G401.6 (cell line): ENCODE results near the gene BEST4.
"Not testable (repeated sequence)": the region's sequence is repeated elsewhere in the genome, so short reads cannot be mapped to it uniquely, and the experiment has no call there.

Experiments used
- FAIRE-seq: peaks from 2 replicates; lab custom pipeline; 2012; peaks lifted over from hg19 to GRCh38; lab: Jason Lieb, UNC

The BEST4 gene

DNA sequence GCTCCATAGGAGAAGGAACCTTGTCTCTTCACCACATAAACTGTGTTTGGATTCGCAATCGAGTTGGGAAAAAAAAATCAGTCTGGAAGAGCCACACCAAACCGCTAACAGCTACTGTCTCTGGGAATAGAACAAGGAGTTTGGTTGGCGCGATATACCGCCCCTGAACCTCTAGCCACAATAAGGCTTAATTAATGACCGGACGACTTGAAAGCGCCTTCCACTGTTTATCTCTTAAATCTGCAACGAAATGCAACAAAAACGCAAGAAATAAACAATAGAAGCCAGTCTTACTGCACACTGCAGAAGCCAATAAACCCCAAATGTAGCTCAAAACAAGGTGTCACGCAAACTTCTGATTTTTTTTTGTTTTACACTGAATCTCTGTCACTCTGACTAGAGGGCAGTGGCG is 31.2 kb upstream of the BEST4 start:
- no peak for FAIRE-seq

DNA sequence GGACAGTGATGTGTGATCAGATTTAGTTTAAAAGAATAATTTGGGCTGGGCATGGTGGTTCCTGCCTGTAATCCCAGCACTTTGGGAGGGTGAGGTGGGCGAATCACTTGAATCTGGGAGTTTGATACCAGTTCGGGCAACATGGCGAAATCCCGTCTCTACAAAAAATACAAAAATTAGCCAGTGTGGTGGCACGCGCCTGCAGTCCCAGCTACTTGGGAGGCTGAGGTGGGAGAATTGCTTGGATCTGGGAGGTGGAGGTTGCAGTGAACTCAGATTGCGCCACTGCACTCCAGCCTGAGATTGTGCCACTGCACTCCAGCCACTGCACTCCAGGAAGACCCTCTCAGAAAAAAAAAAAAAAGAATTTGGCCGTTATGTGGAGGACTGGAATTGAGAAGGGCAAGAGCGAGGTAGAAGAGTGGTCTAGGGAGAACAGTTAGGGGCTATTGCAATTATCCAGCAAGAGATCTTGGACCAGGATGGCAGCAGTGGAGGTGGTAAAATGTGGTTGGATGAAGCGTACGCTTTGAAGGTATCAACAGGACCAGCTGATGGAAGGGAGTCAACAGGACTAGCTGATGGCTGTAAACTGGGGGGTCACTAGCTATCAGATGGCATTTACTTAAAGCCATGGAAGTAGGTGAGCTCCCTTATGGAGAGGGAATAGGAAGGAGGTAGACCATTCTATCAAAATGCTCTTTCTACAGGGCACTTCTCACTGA is 30.0 kb upstream of the BEST4 start:
- no peak for FAIRE-seq

DNA sequence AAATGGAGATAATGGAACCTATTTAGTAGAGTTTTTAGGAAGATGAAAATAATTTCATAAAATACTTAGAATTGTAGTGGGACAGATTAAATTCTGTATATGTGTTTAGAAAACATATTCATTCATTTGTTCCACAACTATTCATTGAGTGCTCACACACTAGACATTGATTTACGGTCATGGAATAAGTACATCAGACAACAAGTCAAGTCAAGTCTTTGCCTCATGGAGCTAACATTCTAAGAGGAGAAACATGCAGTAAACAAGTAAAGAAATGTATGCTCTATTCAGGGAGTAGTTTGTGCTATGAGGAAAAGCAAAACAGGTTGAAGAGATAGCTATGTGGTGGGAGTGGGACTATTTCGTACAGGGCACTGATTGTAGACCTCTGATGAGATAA is 29.3 kb upstream of the BEST4 start:
- FAIRE-seq = no peak

DNA sequence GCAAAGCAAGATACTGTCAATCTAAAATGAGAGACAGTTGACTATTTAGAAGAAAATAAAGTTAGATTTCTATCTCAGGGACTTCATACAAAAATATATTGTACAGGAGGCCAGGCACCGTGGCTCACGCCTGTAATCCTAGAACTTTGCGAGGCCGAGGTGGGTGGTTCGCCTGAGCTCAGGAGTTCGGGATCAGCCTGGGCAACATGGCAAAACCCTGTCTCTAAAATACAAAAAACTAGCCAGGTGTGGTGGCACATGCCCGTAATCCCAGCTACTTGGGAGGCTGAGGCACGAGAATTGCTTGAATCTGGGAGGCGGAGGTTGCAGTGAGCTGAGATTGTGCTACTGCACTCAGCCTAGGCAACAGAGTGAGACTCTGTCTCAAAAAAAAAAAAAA is 28.0 kb upstream of the BEST4 start:
- not testable (repeated sequence) for FAIRE-seq

DNA sequence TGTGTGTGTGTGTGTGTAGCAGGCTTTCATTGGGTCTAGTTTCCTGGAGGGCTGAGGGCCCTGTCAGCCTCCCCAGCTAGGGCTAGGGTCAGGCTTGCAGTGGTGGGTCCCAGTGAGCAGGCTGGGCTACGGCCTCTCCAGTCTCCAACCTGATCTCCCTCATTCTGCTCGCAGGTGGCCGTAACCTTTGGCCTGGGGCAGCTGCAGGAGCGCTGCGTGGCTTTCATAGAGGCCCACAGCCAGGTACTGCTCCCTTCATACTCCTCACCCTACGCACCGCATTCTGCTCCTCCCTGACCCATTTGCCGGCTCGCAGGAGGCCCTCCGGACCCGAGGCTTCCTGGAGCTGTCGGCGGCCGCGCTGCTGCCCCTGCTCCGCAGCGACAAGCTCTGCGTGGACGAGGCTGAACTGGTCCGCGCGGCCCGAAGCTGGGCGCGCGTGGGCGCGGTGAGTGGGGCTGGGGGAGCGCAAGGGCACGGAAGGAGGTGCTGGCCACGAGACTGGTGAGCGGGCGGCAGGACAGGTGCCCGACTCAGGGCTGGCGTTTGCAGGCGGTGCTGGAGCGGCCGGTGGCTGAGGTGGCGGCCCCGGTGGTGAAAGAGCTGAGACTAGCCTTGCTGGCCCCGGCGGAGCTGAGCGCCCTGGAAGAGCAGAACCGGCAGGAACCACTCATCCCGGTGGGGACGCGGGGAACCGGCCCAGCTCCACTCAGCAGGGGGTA is 25.0 kb upstream of the BEST4 start:
- no peak for FAIRE-seq

DNA sequence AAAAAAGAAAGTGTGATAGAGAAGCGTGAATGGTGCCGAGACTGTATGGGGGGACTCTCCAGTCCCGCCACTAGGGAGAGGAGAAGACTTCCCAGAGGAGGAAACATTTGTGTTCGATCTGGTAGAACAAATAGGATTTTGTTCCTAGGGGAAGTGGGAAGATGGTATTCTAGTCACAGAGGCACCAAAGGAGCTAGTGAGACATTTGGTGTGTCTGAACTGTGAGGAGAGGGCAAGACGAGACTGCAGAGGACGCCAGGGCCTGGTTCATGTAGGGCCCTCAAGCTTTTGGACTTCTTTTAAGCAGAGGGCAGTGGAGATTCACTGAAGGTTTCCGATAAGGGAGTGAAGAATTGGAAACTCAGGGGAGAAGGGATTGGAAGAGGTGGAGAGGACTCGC is 23.3 kb upstream of the BEST4 start:
- FAIRE-seq = no peak

DNA sequence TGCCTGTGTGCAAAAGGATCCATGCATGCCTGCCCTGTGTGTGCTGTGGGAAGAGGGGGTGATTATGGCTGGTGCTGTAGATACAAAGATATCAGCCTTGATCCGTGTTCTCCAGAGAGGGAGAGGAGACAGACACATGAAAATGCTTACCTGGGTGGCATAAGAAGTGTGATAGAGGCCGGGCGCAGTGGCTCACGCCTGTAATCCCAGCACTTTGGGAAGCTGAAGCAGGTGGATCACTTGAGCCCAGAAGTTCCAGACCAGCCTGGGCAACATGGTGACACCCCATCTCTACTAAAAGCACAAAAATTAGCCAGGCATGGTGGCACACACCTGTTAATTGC is 22.8 kb upstream of the BEST4 start:
- FAIRE-seq = not testable (repeated sequence)

DNA sequence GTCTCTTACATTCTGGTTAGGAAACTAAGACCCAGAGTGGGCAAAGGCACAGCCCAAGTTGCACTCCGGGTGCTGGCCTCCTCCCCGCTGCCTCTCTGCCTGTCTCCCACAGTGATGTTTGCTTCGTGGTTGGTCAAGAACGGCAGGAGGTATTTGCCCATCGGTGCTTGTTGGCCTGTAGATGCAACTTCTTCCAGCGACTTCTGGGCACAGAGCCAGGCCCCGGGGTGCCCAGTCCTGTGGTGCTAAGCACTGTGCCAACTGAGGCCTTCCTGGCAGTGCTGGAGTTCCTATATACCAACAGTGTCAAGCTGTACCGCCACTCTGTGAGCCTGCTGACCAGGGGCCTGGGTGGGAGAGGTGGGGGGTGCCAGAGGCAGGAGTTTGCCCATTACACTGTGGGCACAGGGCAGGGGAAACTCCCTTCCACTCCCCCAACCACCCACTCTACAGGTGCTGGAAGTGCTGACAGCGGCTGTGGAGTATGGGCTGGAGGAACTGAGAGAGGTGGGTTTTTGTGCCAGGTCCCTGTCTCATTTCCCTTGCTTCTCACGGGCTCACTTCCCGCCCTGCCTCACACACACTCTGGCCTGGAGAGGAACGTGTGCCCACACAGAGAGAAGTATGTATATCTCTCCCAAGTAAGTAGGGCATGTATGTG is 22.3 kb upstream of the BEST4 start:
- no peak for FAIRE-seq

DNA sequence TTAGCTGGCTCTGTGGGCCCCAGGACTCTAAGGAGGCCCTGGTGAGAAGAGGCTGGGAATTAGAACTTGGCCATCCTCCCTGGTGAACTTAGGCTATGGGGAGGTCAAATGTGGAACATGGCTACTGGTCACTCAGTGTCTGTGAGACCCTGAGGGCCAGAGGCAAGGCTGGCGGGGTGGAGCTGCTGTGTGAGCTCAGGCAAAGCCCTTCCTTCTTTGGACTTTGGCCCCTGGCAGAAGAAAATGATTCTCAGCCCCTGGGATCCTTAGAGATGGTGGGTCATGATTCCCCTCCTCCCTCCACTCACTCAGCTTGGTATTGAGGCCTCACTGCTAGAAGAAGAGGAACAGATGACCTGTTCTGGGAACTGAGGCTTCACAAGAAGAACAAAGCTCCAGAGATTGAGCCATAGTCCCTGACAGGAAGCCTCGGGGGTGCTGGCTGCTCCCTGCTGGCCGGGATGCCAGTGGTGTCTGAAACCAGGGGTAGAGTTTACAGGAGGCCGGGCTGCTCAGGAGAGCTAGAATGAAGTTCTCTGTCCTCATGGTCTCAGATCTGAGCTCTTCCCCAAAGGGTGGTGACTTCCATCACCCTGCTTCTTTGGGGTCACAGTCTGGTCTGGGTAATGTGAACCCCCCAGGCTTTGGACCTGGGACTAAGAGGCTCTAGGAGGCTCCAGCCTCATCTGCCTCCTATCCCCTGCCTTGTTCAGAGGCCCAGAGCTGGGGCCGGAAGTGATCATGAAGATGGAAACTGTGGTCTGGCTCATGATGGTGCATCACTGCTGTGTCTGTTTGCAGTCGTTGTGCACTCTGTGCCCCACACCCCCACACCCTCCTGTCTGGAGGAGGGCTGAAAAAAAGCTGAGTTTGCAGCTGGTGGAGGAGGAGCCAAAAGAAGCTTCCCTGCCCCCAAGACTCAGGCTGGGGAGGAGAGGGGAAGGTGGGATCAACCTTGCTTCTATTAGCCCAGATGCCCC is 21.3 kb upstream of the BEST4 start:
- FAIRE-seq = no peak

DNA sequence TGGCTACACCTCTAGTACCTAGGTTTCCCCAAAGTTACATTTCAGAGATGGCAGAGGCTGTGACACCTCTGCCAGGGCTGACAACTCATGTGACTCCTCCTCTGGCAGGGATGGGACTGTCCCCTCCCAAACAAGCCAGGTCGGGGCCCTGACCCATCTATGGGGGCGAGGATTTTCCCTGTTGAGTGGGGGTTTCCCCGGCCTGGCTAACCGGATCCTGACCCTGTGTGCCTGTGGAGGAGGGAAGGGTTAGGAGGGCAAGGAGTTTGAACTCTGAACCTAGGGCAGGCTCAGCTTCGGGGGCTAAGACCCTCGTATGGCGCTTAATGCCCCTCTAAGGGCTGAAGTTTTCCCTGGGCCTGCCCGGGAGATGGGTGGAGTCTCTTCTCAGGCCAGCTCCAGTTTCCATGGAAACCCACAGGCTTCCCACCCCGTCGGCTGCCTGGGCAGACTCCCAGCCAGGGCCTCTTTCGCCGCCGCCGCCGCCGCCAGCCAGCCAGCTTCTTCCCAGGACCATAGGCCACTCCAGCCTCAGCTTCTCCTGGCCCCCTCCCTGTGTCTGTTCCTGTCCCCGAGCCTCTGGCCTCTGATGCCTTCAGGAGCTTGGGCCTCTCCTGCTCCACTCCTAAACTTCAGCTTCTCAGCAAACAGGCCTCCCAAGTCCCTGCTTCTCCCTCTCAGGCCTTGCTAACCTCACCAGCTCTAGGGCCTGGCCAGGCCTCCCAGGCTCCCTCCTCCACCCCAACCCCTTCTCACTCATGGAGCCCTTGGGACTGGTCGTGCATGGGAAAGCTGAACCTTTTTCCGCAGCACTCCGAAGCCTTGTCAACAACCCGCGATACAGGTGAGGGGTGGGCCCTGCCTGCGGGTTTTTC is 20.3 kb upstream of the BEST4 start, which contains the start of gene BTBD19:
Gene BTBD19 (plus strand): TSS at position 461 of the 875 bp plus-strand sequence. CDS start 298 bp downstream, at position 759.
- FAIRE-seq = peak; percentile 72

DNA sequence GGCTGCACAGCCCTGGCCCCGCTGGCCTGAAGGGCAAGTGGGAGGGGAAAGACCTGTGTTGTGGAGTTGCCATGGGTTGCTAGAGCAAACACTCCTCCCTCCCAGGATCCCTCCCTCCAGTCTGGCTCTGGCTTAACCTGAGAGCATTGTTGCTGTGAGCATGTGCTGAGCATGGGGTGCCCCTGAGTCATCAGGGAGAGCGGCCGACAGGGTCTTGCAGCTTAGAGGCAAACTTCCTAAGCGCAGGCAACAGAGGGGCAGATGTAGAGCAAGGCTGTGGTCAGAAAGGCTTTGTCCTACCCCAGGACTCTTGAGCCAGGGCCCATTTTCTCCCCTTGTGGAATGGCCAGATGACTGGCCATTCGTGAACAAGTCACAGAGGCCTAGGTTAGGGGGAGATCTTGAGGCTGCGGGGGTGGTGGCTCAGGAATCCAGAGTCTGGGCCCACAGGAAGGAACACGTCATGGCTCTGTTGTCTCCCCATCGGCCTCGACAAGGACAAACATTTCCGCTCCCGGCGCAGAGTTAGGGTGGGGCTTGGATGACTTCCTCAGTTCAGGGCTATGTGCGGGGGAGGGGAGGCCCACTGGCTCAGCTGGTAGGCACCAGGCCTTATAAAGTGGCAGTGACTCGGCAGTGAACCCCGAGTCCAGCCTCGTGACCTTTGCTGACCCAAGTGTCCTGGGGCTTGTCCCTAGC is 19.5 kb upstream of the BEST4 start:
- FAIRE-seq = peak; percentile 98

DNA sequence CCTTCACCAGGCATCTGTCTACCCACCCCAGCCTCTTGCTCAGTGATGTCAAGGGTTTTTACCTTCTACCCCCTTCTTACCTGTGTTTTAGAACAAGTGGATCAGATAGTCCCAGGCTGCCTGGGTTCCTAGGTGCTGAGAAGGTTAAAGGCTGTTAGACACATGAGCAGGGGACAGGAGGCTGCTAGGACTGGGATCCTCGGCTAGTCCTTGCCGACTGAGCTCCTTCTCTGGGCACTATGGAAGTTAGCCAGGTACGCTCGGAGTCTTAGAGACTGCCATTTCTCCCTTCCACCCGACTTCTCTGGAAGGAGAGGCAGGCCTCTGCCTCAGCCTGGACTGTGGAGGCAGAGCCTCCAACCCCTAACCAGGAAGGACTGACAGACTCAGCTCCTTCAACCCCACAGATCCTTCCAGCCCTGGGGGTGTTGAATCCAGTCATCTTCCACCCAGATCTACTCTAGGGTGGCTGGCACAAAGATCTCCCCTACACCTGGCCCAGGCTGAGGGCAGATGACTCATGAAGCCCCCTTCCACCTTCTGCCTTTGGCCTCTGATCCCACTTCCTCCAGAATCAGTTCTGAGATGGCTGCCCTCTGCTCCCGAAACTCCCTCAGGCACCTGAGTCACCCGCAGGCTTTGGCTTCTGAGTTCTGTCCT is 18.9 kb upstream of the BEST4 start, which contains the start of gene DYNLT4:
Gene DYNLT4 (minus strand): TSS at position 648 of the 660 bp plus-strand sequence. CDS start 683 bp downstream, outside the sequence.
- FAIRE-seq = no peak

DNA sequence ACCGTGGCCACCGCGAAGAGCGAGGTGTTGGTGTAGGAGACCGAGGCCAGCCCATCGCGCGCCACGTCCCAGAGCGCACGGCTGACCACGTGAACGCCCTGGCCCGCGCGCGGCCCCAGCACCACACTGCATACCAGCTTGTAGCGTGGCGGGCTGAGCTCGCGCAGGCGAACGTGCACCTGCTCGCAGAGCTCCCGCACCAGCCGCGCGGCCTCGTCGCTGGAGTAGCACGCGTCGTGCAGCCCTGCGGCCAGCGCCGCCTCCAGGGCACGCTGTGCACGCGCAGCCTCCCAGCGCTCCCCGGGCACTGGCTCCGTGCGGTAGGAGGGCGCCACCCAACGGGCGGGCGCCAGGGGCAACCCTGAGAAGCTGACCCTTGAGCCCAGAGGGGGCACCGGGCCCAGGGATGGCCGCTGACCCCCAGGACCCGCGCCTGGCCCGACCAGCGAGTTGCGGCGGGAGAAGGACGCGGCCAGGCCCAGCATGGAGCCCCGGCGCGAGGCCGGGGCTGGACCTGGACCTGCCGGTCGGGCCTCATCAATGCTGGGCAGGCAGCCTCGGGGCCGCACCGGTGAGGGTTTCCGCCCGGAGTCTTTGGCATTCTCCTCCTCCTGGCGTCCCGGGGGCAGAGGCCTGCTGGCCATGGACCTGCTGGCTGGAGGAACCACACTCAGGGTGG is 18.2 kb upstream of the BEST4 start:
- no peak for FAIRE-seq

DNA sequence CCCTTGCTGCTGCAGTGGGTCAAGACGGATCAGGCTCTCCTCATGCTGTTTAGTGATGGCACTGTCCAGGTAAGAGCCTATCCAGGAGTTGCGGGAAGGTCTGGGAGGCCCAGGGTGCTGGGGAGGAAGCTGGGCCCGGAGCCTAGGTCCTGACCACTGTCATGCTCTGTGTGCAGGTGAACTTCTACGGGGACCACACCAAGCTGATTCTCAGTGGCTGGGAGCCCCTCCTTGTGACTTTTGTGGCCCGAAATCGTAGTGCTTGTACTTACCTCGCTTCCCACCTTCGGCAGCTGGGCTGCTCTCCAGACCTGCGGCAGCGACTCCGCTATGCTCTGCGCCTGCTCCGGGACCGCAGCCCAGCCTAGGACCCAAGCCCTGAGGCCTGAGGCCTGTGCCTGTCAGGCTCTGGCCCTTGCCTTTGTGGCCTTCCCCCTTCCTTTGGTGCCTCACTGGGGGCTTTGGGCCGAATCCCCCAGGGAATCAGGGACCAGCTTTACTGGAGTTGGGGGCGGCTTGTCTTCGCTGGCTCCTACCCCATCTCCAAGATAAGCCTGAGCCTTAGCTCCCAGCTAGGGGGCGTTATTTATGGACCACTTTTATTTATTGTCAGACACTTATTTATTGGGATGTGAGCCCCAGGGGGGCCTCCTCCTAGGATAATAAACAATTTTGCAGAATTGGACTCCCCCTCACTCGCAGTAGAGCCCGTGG is 17.5 kb upstream of the BEST4 start:
- no peak for FAIRE-seq

DNA sequence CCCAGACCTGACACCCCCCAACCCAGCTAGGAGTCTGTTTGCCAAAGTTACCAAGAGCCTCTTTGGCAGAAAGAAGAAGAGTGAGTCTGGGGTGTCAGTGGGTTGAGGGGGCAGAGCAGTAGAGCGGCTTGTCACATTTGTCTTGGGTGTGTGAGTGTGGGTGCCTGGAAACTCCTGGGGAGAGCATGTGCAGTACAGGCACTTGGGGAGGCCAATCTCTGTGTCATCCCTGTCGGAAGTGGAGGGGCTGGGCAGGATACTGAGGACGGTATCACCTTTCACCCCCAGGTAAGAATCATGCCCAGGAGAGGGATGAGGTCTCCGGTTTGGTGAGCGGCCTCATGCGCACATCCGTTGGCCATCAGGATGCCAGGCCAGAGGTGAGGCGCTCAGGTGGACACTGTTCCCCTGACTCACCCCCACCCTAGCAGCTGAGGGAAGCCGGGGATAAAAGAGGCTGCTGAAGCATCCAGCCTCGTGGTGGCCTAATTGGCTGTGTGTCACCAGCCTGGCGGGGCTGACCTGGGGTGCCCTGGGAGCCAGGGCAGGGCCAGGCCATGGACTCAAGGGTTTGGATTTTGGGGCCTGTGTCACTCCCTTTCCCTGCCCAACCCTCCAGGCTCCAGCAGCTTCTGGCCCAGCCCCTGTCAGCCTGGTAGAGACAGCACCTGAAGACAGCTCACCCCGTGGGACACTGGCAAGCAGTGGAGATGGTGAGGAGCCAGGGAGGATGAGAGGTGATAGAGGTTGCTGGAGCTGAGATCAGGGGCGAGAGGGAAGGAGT is 15.5 kb upstream of the BEST4 start:
- no peak for FAIRE-seq

DNA sequence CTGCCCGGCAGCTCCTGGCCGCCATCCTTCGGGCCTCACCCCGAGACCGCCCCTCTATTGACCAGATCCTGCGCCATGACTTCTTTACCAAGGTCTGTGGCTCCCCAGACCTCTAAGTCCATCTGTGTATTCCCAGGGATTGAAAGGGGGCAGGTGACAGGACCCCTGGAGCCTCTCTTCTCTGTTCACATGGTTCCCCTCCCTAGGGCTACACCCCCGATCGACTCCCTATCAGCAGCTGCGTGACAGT is 15.0 kb upstream of the BEST4 start:
- FAIRE-seq = no peak

DNA sequence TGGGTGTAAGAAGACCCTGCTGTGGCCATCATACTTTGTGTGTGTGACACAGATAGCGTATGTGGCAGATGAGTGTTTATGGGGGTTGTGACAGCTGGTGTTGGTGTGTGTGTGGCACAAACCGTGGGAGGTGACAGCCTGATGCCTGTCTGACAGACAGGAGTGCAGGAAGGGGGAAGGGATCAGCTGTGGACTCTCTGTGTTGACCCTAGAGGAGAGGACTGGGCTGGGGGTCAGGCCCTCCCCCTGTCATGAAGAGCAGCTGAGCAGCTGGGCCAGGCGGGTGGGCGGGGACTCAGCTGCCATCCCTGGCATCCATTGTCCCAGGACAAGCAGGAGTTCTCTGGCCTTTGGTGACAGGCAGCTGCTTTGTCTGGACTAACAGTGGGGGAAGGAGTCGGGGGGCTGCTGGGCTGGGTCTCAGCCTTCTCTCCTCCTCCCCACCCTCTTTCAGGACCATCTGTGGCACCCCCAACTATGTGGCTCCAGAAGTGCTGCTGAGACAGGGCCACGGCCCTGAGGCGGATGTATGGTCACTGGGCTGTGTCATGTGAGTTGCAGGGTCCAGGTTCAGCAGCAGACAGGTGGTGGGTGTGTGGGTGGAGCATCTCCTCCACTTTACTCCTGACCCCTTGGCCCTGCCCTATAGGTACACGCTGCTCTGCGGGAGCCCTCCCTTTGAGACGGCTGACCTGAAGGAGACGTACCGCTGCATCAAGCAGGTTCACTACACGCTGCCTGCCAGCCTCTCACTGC is 14.5 kb upstream of the BEST4 start:
- FAIRE-seq = no peak
